ENCODE data around the gene PROK1. TPM values are rescaled to one million over a fixed set of nuclear protein-coding genes. Genes with fewer than 3 reads are reported as not detected.
A peak's percentile ranks its signal among the peaks of the same experiment; 100 is the strongest.

Gene PROK1
- total and polyA plus RNA-seq, 8 donors, result 1.5 TPM; not detected in 7

DNA sequence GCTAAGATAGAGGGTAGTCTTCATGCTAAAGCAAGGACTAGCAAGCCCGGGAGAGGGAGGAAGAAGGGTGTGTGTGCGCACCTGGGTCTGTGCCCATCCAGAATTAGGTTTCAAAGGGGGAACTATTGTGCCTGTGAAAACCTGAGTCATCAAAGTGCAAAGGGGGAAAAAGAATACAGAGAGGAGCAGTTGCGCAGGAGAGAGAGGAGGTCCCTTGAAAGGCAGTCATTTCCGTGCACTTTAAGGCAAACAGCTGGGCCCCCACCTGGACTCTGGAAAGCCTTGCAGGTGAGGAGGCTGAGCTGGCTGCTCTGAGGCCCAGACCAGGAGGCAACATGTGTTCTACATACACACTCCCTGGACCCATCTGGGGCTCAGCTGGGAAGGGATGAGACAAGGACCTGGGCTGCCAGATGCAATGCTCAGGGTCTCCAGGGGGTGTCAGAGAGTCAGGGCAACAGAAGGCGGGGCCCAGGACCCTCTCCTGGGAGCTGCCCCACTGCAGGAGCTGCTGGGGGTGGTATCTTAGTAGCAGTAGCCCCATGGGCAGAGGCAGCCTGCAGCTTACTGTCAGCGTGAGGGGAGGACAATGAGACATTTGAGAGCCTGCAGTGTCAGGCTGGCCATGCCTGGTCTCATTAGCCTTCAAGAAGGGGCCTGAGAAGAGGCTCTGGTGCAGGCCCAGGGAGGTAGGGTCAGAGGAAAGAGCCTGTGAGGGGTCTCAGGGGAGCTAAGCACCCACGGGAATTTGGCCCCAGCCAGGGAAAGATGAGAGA lies 14.3 kb downstream of the PROK1 start:
- no peaks in the 10 kb centered on the region for H3K36me3 ChIP-seq
- peak overlapping the region; percentile 14 to 88 (median 75) for H3K27ac ChIP-seq
- no peaks in the 10 kb centered on the region for H3K9me3 ChIP-seq
- TF ChIP-seq EP300 (IDR thresholded peaks at IDR 0.05), result no peak
- TF ChIP-seq CTCF (IDR thresholded peaks at IDR 0.05), result no peak
- no peak for TF ChIP-seq POLR2AphosphoS5 (IDR thresholded peaks at IDR 0.05)
- no peak for TF ChIP-seq POLR2A (IDR thresholded peaks at IDR 0.05)
- peak in 1 of 2 donors; percentile 47 for DNase-seq
- no peaks in the 10 kb centered on the region for H3K27me3 ChIP-seq
- 52 to 61% (median 60%) methylated on average over 7 of the region's 7 CpGs for WGBS, 5 donors
- H3K4me1 ChIP-seq, result peaks cover 23 to 49% (median 36%) of the 10 kb centered on the region in 4 donors
- intact Hi-C loops (cut with DNase I; ENCODE audit: low total_unique reads), result loop anchor here (10.0 kb wide), 1 partner anchor 150 kb away; no protein-coding TSS in a partner anchor
- no peak overlapping the region for H3K4me3 ChIP-seq

DNA sequence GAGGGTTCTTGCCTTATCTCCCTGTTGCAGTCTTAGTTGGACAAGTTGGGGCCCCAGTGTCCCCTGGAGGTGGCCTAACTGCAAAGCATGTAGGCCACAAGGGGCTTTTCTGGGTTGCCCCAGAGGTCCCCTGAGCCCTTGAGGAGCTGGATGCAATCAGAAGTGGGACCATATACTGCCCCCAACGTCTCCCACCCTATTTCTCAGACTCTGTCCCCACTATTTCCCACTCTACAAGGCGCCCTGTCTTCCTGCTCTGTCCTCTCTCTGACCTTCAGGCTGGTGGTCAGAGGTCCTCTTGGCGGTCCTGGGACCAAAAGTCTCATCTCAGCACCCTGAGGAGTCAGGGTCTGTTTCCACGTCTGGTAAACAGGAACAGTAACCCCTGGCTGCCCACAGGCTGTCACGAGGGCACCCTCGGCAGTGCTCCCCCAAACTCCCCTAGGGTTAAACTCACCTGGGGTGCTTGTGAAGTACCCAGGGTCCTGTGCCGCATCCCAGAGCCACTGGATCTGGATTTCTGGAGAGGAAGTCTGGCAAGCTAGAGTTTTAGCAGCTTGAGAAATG lies 14.9 kb downstream of the PROK1 start:
- H3K9me3 ChIP-seq, result no peaks in the 10 kb centered on the region
- H3K36me3 ChIP-seq, result no peaks in the 10 kb centered on the region
- no peak for DNase-seq
- 73 to 88% (median 82%) methylated on average over 6 to 7 of the region's 7 CpGs for WGBS, 5 donors
- no peak overlapping the region for H3K4me3 ChIP-seq
- peak overlapping the region in 4 of 5 donors; percentile 70 to 88 (median 76) for H3K27ac ChIP-seq
- intact Hi-C loops (cut with DNase I; ENCODE audit: low total_unique reads), result loop anchor here (10.0 kb wide), 1 partner anchor 151 kb away; no protein-coding TSS in a partner anchor
- peaks cover 23 to 49% (median 36%) of the 10 kb centered on the region in 4 donors for H3K4me1 ChIP-seq
- no peak for TF ChIP-seq POLR2AphosphoS5 (IDR thresholded peaks at IDR 0.05)
- TF ChIP-seq CTCF (IDR thresholded peaks at IDR 0.05), result no peak
- TF ChIP-seq EP300 (IDR thresholded peaks at IDR 0.05), result no peak
- no peaks in the 10 kb centered on the region for H3K27me3 ChIP-seq

GRCh38 chr1:110466646-110467280 lies 15.8 kb downstream of the PROK1 start:
- Histone ChIP-seq H3K27me3 (no peaks in the 10 kb centered on the region), H3K4me3 (no peak overlapping the region), H3K4me1 (peaks cover 23 to 49% (median 36%) of the 10 kb centered on the region in 4 donors), H3K36me3 (no peaks in the 10 kb centered on the region), H3K27ac (peak overlapping the region in 4 of 5 donors; percentile 70 to 88 (median 76)), H3K9me3 (no peaks in the 10 kb centered on the region)
- intact Hi-C loops (cut with DNase I; ENCODE audit: low total_unique reads), result loop anchor here (10.0 kb wide), 1 partner anchor 152 kb away; no protein-coding TSS in a partner anchor
- DNase-seq, result no peak
- 61 to 68% (median 67%) methylated on average over 8 of the region's 8 CpGs for WGBS, 5 donors
- TF ChIP-seq POLR2AphosphoS5 (IDR thresholded peaks at IDR 0.05) (no peak), POLR2A (IDR thresholded peaks at IDR 0.05) (no peak), EP300 (IDR thresholded peaks at IDR 0.05) (no peak), CTCF (IDR thresholded peaks at IDR 0.05) (no peak)

GRCh38 chr1:110471131-110471530 lies 20.2 kb downstream of the PROK1 start:
- no peak overlapping the region for H3K4me3 ChIP-seq
- no peaks in the 10 kb centered on the region for H3K36me3 ChIP-seq
- H3K4me1 ChIP-seq, result peaks cover 2 to 20% (median 10%) of the 10 kb centered on the region in 4 donors
- no peak overlapping the region for H3K27ac ChIP-seq
- no peak for TF ChIP-seq POLR2AphosphoS5 (IDR thresholded peaks at IDR 0.05)
- no peak for TF ChIP-seq POLR2A (IDR thresholded peaks at IDR 0.05)
- TF ChIP-seq CTCF (IDR thresholded peaks at IDR 0.05), result no peak
- TF ChIP-seq EP300 (IDR thresholded peaks at IDR 0.05), result no peak
- no peak for DNase-seq
- intact Hi-C loops (cut with DNase I; ENCODE audit: low total_unique reads), result no loop called here
- no peaks in the 10 kb centered on the region for H3K27me3 ChIP-seq
- WGBS, 5 donors, result 39 to 63% (median 54%) methylated on average over 3 of the region's 3 CpGs
- no peaks in the 10 kb centered on the region for H3K9me3 ChIP-seq
